ENCODE data around the gene TTLL13. TPM values are rescaled to one million over a fixed set of nuclear protein-coding genes. Genes with fewer than 3 reads are reported as not detected.
"Not testable (repeated sequence)": the region's sequence is repeated elsewhere in the genome, so short reads cannot be mapped to it uniquely, and the experiment has no call there.

TTLL13 gene
- total RNA-seq, 2 donors from 2014 or later: not detected

- ATAC-seq (ENCODE audit: insufficient number of reproducible peaks, low FRiP score, low read depth) (no peak), DNase-seq (ENCODE audit: low spot score) (no peak)
- Histone ChIP-seq H3K36me3 (no peaks in the 10 kb centered on the region), H3K4me3 (no peak overlapping the region), H3K4me1 (ENCODE audit: control insufficient read depth in 1 of 2, low read depth in 2 of 2) (peaks cover 6 to 26% of the 10 kb centered on the region in 2 donors), H3K27ac (no peak overlapping the region), H3K9me3 (no peaks in the 10 kb centered on the region), H3K27me3 (replicated peaks; ENCODE audit: insufficient read depth) (no peaks in the 10 kb centered on the region)
- TF ChIP-seq CTCF (IDR thresholded peaks at IDR 0.05): no peak
Observed at GRCh38 chr15:90294159-90294558, 44.8 kb downstream of the TTLL13 start.

- Histone ChIP-seq H3K4me3 (no peak overlapping the region), H3K9me3 (no peaks in the 10 kb centered on the region), H3K27ac (no peak overlapping the region), H3K4me1 (ENCODE audit: control insufficient read depth in 1 of 2, low read depth in 2 of 2) (peaks cover 6 to 26% of the 10 kb centered on the region in 2 donors), H3K27me3 (replicated peaks; ENCODE audit: insufficient read depth) (no peaks in the 10 kb centered on the region), H3K36me3 (no peaks in the 10 kb centered on the region)
- TF ChIP-seq CTCF (IDR thresholded peaks at IDR 0.05): no peak
- DNase-seq (ENCODE audit: low spot score): no peak
- ATAC-seq (ENCODE audit: insufficient number of reproducible peaks, low FRiP score, low read depth): no peak
Observed at GRCh38 chr15:90294601-90295269, 45.4 kb downstream of the TTLL13 start.

- H3K27me3 ChIP-seq (replicated peaks; ENCODE audit: insufficient read depth): no peaks in the 10 kb centered on the region
- peaks cover 6 to 26% of the 10 kb centered on the region in 2 donors for H3K4me1 ChIP-seq (ENCODE audit: control insufficient read depth in 1 of 2, low read depth in 2 of 2)
- no peak for TF ChIP-seq CTCF (IDR thresholded peaks at IDR 0.05)
- no peak for DNase-seq (ENCODE audit: low spot score)
- no peak for ATAC-seq (ENCODE audit: insufficient number of reproducible peaks, low FRiP score, low read depth)
- no peaks in the 10 kb centered on the region for H3K9me3 ChIP-seq
- H3K4me3 ChIP-seq: no peak overlapping the region
- H3K27ac ChIP-seq: no peak overlapping the region
- no peaks in the 10 kb centered on the region for H3K36me3 ChIP-seq
Observed at GRCh38 chr15:90295270-90295648, 45.9 kb downstream of the TTLL13 start.

- not testable (repeated sequence) for H3K9me3 ChIP-seq; ATAC-seq (ENCODE audit: insufficient number of reproducible peaks, low FRiP score, low read depth); H3K36me3 ChIP-seq; DNase-seq (ENCODE audit: low spot score); H3K27me3 ChIP-seq (replicated peaks; ENCODE audit: insufficient read depth); H3K4me3 ChIP-seq
- Histone ChIP-seq H3K27ac (peak overlapping the region; percentile 60 to 62), H3K4me1 (ENCODE audit: control insufficient read depth in 1 of 2, low read depth in 2 of 2) (peaks cover 11 to 36% of the 10 kb centered on the region in 2 donors)
Observed at GRCh38 chr15:90296316-90296884, 47.0 kb downstream of the TTLL13 start.

- H3K27ac ChIP-seq: peak overlapping the region; percentile 60 to 62
- peaks cover 17 to 43% of the 10 kb centered on the region in 2 donors for H3K4me1 ChIP-seq (ENCODE audit: control insufficient read depth in 1 of 2, low read depth in 2 of 2)
- no peaks in the 10 kb centered on the region for H3K9me3 ChIP-seq
- no peaks in the 10 kb centered on the region for H3K27me3 ChIP-seq (replicated peaks; ENCODE audit: insufficient read depth)
- DNase-seq (ENCODE audit: low spot score): no peak
- ATAC-seq (ENCODE audit: insufficient number of reproducible peaks, low FRiP score, low read depth): no peak
- no peak overlapping the region for H3K4me3 ChIP-seq
- TF ChIP-seq CTCF (IDR thresholded peaks at IDR 0.05): no peak
- H3K36me3 ChIP-seq: no peaks in the 10 kb centered on the region
Observed at GRCh38 chr15:90297021-90297420, 47.7 kb downstream of the TTLL13 start.

Measured in thoracic aorta (tissue), 2 donors.